ENCODE data around the gene MYH9. TPM values are rescaled to one million over a fixed set of nuclear protein-coding genes. Genes with fewer than 3 reads are reported as not detected.

MYH9 gene
- total RNA-seq, 2 experiments from 2014 or later: 112 to 223 TPM

DNA sequence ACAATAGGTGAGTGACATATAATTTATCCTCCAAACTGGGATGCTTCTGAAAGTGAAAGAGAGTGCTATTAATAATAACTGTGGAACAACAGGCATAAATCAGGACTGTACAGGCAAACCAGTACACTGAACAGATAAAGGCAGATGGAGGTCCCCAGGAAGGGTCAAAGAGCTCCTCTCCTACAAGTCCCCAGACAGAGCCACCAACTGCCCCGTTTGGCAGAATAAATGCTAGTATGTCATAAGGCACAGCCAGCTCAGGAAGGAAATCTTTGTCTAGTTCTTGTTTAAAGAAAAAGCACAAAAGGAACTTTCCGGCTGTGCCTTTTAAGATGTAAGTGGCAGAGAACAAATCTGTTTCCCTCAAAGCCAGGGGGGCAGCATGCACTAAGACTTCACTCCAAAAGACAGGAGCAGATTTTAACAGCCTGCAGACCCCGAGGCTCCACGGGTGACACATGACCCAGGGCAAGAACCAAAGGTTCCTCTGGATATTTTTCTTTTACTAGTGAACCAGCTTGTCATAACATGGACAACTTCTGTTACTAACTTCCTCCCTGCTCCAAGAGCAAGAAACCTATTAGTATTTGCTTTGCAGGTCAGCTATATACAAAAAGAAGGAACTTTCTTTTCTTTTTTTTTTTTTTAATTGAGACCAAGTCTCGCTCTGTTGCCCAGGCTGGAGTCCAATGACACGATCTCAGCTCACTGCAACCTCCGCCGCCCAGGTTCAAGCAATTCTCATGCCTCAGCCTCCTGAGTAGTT lies 50.2 kb downstream of the MYH9 start:
- intact Hi-C loops (cut with micrococcal nuclease; ENCODE audit: unreplicated experiment): no loop called here
- peak overlapping the region; percentile 12 for H3K27ac ChIP-seq (ENCODE audit: low read depth, low read length, poor library complexity, severe bottlenecking)
- BruUV-seq (replicated peaks): no TSS peak
- H4K20me1 ChIP-seq (ENCODE audit: insufficient read depth, low read length): no peaks in the 10 kb centered on the region
- peaks cover 30% of the 10 kb centered on the region for H3K4me1 ChIP-seq (ENCODE audit: insufficient read depth, low read length, poor library complexity, severe bottlenecking)
- H3K4me3 ChIP-seq (ENCODE audit: low read depth, low read length, poor library complexity, severe bottlenecking): no peak overlapping the region
- peaks cover 99% of the 10 kb centered on the region for H3K36me3 ChIP-seq (ENCODE audit: insufficient read depth, low read length)
- ChIA-PET POLR2A (no interaction called here), CTCF (ENCODE audit: unreplicated experiment) (no interaction called here)
- H3K9me3 ChIP-seq (ENCODE audit: low read length): no peaks in the 10 kb centered on the region
- peaks cover 23% of the 10 kb centered on the region; the same call in 1 of the 2 replicates for H3K79me2 ChIP-seq (ENCODE audit: insufficient read depth, low read depth, low read length)
- no peak overlapping the region for H2AFZ ChIP-seq (ENCODE audit: low read length)
- DNase-seq (ENCODE audit: low spot score): no peak
- H3K4me2 ChIP-seq (ENCODE audit: low read length): peak overlapping the region; percentile 12; the same call in 1 of the 2 replicates
- no peaks in the 10 kb centered on the region for H3K9me2 ChIP-seq (ENCODE audit: insufficient read depth, low read length)
- TF ChIP-seq EZH2phosphoT487 (IDR thresholded peaks at IDR 0.05; ENCODE audit: borderline replicate concordance, low read depth, low read length) (no peak), CTCF (conservative IDR thresholded peaks at IDR 0.05; ENCODE audit: low read length) (no peak)

- Histone ChIP-seq H3K4me1 (ENCODE audit: insufficient read depth, low read length, poor library complexity, severe bottlenecking) (peaks cover 41% of the 10 kb centered on the region), H3K4me3 (ENCODE audit: low read depth, low read length, poor library complexity, severe bottlenecking) (no peak overlapping the region), H4K20me1 (ENCODE audit: insufficient read depth, low read length) (no peaks in the 10 kb centered on the region), H2AFZ (ENCODE audit: low read length) (no peak overlapping the region), H3K4me2 (ENCODE audit: low read length) (no peak overlapping the region), H3K9me3 (ENCODE audit: low read length) (no peaks in the 10 kb centered on the region), H3K36me3 (ENCODE audit: insufficient read depth, low read length) (peaks cover 88% of the 10 kb centered on the region), H3K79me2 (ENCODE audit: insufficient read depth, low read depth, low read length) (peaks cover 25% of the 10 kb centered on the region; the same call in 1 of the 2 replicates), H3K27ac (ENCODE audit: low read depth, low read length, poor library complexity, severe bottlenecking) (no peak overlapping the region), H3K9me2 (ENCODE audit: insufficient read depth, low read length) (no peaks in the 10 kb centered on the region)
- TF ChIP-seq CTCF (conservative IDR thresholded peaks at IDR 0.05; ENCODE audit: low read length) (no peak), EZH2phosphoT487 (IDR thresholded peaks at IDR 0.05; ENCODE audit: borderline replicate concordance, low read depth, low read length) (no peak)
- POLR2A ChIA-PET: no interaction called here
- no TSS peak for BruUV-seq (replicated peaks)
- intact Hi-C loops (cut with micrococcal nuclease; ENCODE audit: unreplicated experiment): no loop called here
- no peak for DNase-seq (ENCODE audit: low spot score)
- CTCF ChIA-PET (ENCODE audit: unreplicated experiment): no interaction called here
Observed at GRCh38 chr22:36336246-36337182, 51.3 kb downstream of the MYH9 start.
